ENCODE data around the gene ELL.

GRCh38 chr19:18496167-18496979, 25.5 kb downstream of the ELL start:
- no peak for TF ChIP-seq GATA2 (IDR thresholded peaks at IDR 0.05; ENCODE audit: low read depth, low read length)
- TF ChIP-seq GATA3 (IDR thresholded peaks at IDR 0.05; ENCODE audit: low read depth, low read length), result no peak

Data from SH-SY5Y (cell line).